Brain microvascular endothelial cell (primary cell): ENCODE measurements around the gene ATP6V0C.

Experiments
- DNase-seq: peaks from one replicate; pipeline ENCODE4 v3.0.0-alpha.2; 2020
- H3K27ac ChIP-seq: fragments of 250-450 bp; sonication (Bioruptor Pico); 2 replicates; pipeline ENCODE4 v1.5.1; 2020; ENCODE audit warnings: mild to moderate bottlenecking, moderate library complexity
- H3K27me3 ChIP-seq: fragments of 250-450 bp; sonication (Bioruptor Pico); replicated peaks from 2 replicates; pipeline ENCODE4 v1.5.1; 2020; ENCODE audit warnings: mild to moderate bottlenecking
- H3K36me3 ChIP-seq: fragments of 250-450 bp; sonication (Bioruptor Pico); replicated peaks from 2 replicates; pipeline ENCODE4 v1.5.1; 2020; ENCODE audit warnings: mild to moderate bottlenecking
- H3K4me3 ChIP-seq: 2 replicates; pipeline ENCODE4 v1.5.1; 2011; ENCODE audit warnings: low read depth, mild to moderate bottlenecking, control low read depth, low read length, moderate library complexity
- in situ Hi-C: cut with HindIII; loops from 2 replicates; pipeline ENCODE4 v1.10.0; 2017; ENCODE audit warnings: low sequenced_read_pairs, low pct_ligation_motif_present
- TF ChIP-seq, protein P1 (sequence below): IDR thresholded peaks from 2 replicates; pipeline ENCODE4 v1.5.1; 2011; ENCODE audit warnings: low read depth, mild to moderate bottlenecking, moderate library complexity, low read length, control low read depth, inconsistent platforms; ENCODE audit errors: missing control alignments

Gene ATP6V0C

DNA sequence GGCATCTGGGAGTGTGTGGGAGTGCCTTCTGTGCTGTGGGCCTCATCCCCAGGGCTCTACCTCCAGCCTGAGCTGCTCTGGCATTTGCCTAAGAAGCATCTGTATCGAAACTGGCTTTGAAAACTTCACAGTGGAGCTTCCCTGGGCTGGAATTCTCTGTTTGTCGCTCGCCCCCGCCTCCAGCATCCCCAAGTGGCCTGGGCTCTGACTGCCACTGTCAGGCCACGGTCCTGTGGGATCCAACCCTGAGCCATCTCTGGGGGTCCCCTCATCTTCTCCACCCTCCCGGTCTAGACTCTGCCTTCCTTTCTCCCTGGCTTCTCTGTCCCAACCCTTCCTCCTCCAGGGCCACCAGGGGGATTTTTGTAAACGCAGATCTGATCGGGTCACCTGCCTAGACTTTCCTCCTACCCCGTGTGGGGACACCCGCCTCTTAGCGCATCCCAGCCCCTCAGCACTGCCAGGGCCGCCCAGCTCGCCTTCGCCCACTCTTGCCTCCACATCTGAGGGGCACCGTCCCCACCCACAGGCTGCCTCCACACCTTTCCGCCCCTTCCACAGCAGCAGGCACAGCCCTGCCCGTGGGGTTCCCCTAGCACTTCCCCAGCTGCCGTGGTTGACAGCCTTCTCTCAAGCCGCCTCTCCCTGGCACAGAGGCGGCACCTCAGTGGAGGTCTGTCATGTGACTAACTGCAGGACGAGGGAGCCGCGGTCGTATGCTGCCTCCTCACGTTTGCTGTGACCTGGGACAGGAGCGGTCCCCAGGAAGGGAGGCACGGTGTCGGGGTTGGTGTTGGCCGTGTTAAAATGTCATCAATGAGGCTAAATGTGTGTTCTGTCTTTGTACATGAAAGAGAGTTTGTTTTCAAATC lies 26.9 kb upstream of the ATP6V0C start:
- in situ Hi-C loops: no loop called here
- Histone ChIP-seq H3K4me3 (no peak overlapping the region), H3K27ac (no peak overlapping the region), H3K36me3 (no peaks in the 10 kb centered on the region), H3K27me3 (no peaks in the 10 kb centered on the region)
- DNase-seq: no peak
- TF ChIP-seq, protein P1, sequence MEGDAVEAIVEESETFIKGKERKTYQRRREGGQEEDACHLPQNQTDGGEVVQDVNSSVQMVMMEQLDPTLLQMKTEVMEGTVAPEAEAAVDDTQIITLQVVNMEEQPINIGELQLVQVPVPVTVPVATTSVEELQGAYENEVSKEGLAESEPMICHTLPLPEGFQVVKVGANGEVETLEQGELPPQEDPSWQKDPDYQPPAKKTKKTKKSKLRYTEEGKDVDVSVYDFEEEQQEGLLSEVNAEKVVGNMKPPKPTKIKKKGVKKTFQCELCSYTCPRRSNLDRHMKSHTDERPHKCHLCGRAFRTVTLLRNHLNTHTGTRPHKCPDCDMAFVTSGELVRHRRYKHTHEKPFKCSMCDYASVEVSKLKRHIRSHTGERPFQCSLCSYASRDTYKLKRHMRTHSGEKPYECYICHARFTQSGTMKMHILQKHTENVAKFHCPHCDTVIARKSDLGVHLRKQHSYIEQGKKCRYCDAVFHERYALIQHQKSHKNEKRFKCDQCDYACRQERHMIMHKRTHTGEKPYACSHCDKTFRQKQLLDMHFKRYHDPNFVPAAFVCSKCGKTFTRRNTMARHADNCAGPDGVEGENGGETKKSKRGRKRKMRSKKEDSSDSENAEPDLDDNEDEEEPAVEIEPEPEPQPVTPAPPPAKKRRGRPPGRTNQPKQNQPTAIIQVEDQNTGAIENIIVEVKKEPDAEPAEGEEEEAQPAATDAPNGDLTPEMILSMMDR: peak; percentile 31

DNA sequence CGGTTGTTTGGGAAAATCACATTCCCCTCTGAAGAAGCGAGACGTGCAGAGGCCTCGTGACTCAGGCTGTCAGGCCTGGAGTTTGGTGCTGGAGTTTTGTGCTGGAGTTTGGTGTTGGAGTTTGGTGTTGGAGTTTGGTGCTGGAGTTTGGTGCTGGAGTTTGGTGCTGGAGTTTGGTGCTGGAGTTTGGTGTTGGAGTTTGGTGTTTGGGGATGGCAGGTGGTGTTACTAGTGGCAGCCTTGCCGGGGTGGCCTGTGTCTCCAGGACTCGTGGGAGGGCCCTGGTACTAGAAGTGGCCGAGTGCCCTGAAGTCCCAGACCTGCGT lies 26.3 kb upstream of the ATP6V0C start:
- Histone ChIP-seq H3K4me3 (no peak overlapping the region), H3K27me3 (no peaks in the 10 kb centered on the region), H3K27ac (no peak overlapping the region), H3K36me3 (no peaks in the 10 kb centered on the region)
- in situ Hi-C loops: no loop called here
- TF ChIP-seq, protein P1: no peak
- DNase-seq: no peak

DNA sequence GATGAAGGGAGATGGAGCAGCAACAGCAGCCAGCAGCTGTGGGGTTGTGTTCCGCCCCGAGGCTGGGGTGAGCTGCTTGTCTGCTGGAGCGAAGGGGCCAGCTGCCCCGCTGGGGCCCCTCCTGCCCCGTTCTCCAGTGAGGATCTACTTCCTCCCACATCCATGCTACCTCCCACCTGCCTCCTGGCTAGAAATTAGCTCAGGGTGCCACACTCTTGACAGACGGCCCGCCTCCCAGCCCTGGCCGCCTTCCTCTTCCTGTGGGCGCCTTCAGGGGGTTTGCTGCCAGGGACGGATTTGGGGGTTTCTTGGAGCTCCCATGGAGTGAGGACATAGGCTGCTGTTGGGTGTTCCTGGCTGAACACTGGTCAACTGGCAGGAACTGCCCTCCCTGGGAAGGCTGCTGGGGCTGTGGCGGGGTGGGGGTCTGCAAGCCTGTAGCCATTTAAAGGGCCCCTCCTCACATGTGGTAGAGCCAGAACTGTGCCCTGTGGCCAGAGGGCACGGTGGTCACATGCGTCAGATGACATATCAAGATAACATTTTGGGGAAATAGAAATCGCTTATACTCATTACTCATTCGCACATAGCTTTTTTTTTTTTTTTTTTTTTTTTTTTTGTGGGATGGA lies 25.7 kb upstream of the ATP6V0C start:
- Histone ChIP-seq H3K27ac (no peak overlapping the region), H3K4me3 (no peak overlapping the region), H3K36me3 (no peaks in the 10 kb centered on the region), H3K27me3 (no peaks in the 10 kb centered on the region)
- in situ Hi-C loops: no loop called here
- no peak for DNase-seq
- TF ChIP-seq, protein P1: no peak

DNA sequence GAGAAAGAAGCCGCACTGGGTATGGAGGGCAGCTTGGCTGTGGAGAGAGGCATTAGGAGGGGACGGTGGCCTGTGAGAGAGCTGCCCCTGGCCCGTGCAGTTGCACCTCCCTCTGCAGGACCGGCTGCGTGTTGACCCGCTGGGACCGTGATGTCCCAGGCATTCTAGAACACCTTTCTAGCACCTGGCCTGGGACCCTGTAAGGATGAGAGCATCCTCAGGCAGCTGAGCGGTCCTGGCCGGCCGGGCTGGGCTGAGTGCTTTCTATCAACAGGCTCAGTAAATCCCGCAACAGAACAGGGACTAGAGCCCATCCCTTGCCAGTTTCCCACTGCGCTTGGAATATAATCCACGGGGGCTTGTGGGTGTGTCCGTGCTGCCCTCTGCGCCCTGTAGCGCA lies 24.2 kb upstream of the ATP6V0C start:
- Histone ChIP-seq H3K4me3 (no peak overlapping the region), H3K27me3 (no peaks in the 10 kb centered on the region), H3K36me3 (no peaks in the 10 kb centered on the region), H3K27ac (no peak overlapping the region)
- no peak for DNase-seq
- in situ Hi-C loops: no loop called here
- TF ChIP-seq, protein P1: no peak

DNA sequence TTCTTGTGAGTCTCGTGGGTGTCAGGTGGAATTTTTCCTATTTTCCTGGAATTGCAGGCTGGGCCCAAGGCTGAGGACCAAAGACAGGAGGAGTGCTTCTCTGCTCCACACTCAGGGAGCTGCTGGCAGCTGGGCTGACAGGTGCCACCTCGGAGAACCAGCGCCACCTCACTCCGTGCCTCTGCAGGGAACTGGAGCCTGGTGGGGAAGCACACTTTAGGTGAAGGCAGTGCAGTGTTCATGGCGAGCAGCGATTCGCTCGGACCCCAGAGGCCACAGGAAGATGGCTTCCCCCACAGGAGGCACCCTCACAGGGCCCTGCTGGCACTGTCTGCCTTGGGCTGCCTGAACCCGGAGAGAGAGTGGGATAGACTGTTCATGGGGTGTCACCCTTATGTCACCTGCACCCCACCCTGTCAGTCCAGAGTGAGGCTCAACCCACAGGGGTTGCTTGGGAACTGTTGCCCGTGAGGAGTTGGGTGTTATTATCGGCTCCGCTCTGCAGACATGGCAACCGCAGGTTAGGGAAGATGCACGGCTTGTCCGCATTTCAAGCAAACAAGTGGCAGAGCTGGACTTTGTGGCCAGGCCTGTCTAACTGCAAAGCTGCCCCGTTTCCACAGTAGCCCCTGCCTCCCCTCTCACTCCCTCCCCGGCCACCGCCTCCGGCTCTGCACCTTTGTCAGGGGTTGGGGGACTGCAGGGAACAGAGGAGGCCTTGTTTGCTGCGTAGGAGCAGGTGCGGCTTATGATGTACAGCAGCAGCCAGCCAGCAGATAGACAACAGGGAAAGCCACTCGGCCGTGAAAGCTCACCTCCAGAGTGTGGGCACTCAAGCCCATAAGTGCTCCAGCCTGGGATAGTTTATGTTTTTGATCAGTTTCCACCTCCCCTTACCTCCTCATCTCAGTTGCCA lies 23.3 kb upstream of the ATP6V0C start:
- in situ Hi-C loops: no loop called here
- DNase-seq: no peak
- Histone ChIP-seq H3K36me3 (no peaks in the 10 kb centered on the region), H3K27ac (no peak overlapping the region), H3K4me3 (no peak overlapping the region), H3K27me3 (no peaks in the 10 kb centered on the region)
- TF ChIP-seq, protein P1: no peak
